Colonic mucosa (tissue), 4 donors: ENCODE results near the gene MSS51. TPM values are rescaled to one million over a fixed set of nuclear protein-coding genes. Genes with fewer than 3 reads are reported as not detected.

Experiments used
- DNase-seq: peaks from one replicate; pipeline ENCODE4 v3.0.0-alpha.2; 2020
- H3K27ac ChIP-seq: fragments of 200-600 bp; one replicate; pipeline ENCODE4 v1.8.0; 2021
- H3K27me3 ChIP-seq: fragments of 200-600 bp; one replicate; pipeline ENCODE4 v1.8.0; 2021
- H3K36me3 ChIP-seq: fragments of 200-600 bp; one replicate; pipeline ENCODE4 v1.8.0; 2021
- H3K4me1 ChIP-seq: fragments of 200-600 bp; one replicate; pipeline ENCODE4 v1.8.0; 2021; ENCODE audit warnings: mild to moderate bottlenecking
- H3K4me3 ChIP-seq: fragments of 200-600 bp; one replicate; pipeline ENCODE4 v1.8.0; 2021
- H3K9ac ChIP-seq, 2 donors: one replicate each; pipeline ENCODE4 v1.7.0; 2013; ENCODE audit warnings: control low read depth in 2 of 2, low read depth in 2 of 2, low read length in 2 of 2
- H3K9me3 ChIP-seq: fragments of 200-600 bp; one replicate; pipeline ENCODE4 v1.8.0; 2021
- intact Hi-C: fragments of 100-400 bp; cut with DNase I; formaldehyde crosslinking; loops from one replicate; pipeline ENCODE4 v1.14.1; 2022
- total RNA-seq, 2 donors: library from RNA; stranded (reverse); fragmentation: NEBNext Ultra II Directional in 1 of 2; extraction: Animal tissue kit (Norgen Biotek cat#: 25700) in 1 of 2; gene quantifications; one replicate each; pipeline ENCODE4 v1.2.1, GENCODE V29; 2021
- TF ChIP-seq, protein P1 (sequence below): fragments of 200-600 bp; IDR thresholded peaks from one replicate; pipeline ENCODE4 v1.8.0; 2022; ENCODE audit warnings: antibody characterized with exemption, mild to moderate bottlenecking
- donor health status: healthy.
- donor health status: DM: no; HTN: no; CAD: no.
- donor health status: DM: no; HTN: no; CAD: no.

MSS51 gene
- total RNA-seq, 2 donors from 2014 or later = 1.4 TPM

DNA sequence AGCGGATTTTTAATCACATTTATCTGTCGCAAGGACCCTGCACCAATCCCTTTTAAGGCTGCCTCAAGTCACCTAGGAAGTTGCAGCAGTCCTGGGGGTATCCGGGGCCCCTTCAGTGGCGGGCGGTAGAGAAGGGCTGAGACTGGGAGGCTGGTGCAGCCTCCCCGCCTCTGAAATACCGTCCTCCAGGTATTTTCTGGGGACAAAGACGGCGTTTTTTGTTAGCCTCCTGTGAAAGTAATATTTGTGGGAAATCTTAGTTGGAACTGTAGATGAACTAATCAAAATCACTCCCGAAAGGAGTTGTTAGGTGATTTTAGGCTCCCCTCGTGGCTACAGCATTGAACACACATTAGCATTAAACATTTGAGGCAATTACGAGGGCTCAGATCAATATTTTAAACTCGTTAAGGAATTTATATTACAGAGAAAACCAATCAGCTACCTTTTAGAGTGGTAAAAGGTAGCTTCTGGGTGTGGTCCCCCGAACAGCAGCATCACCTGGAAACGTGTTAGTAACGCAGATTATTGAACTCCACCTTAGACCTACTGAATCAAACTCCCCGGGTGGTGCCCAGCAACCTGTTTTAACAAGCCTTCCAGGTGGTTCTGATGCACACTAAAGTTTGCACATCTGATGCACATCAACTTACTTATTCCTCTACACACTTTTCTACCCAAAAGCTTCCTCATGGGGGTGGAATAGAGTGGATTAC, 19.0 kb downstream of the MSS51 start:
- Histone ChIP-seq H3K27me3 (no peaks in the 10 kb centered on the region), H3K9ac (peak overlapping the region; percentile 65 to 69), H3K4me1 (no peaks in the 10 kb centered on the region), H3K27ac (peak overlapping the region; percentile 95), H3K4me3 (peak overlapping the region; percentile 72), H3K9me3 (no peaks in the 10 kb centered on the region), H3K36me3 (no peaks in the 10 kb centered on the region)
- DNase-seq = peak; percentile 64
- TF ChIP-seq, protein P1, sequence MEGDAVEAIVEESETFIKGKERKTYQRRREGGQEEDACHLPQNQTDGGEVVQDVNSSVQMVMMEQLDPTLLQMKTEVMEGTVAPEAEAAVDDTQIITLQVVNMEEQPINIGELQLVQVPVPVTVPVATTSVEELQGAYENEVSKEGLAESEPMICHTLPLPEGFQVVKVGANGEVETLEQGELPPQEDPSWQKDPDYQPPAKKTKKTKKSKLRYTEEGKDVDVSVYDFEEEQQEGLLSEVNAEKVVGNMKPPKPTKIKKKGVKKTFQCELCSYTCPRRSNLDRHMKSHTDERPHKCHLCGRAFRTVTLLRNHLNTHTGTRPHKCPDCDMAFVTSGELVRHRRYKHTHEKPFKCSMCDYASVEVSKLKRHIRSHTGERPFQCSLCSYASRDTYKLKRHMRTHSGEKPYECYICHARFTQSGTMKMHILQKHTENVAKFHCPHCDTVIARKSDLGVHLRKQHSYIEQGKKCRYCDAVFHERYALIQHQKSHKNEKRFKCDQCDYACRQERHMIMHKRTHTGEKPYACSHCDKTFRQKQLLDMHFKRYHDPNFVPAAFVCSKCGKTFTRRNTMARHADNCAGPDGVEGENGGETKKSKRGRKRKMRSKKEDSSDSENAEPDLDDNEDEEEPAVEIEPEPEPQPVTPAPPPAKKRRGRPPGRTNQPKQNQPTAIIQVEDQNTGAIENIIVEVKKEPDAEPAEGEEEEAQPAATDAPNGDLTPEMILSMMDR = no peak
- intact Hi-C loops = no loop called here

DNA sequence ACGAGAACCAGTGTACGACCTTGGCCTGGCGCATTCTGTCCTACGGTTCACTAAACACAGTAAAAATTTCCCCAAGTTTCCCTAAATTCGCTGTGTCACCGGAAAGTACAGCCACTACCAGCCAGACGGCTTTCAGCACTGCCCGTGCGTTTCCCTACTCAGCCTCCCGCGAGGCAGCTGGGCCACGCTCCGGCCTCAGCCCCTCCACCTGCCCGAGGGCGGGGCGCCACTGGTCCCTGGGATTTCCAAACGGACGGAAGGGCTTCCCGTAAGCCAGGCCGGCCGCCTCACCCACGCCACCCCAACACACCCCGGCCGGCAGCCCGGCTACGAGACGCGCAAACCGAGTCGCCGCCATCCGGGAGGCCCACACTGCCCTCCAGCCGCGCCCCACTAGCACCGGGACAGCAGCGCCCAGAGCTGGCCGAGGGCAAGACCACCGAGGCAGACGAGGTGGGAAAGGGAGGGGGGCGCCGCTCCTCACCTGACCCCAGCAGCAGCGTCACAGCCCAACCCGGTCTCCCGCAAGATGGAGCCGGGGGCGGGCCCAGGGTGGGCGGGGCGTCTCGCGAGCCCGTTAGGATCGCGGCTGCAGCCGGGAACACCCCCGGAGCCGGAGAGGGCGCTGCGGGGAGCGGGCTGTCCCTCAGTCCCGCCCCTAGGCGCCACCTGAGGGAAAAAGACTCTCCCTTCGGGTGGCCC, 19.7 kb downstream of the MSS51 start, which contains the start of gene ANXA7:
Gene ANXA7, minus strand, starts transcription at position 531 of the 702 bp plus-strand sequence. CDS start 13,202 bp downstream, outside the sequence.
- Histone ChIP-seq H3K27ac (peak within 1 kb of the TSS; percentile 95), H3K9ac (peak within 1 kb of the TSS; percentile 65 to 84), H3K9me3 (no peaks in the 10 kb centered on the region), H3K27me3 (no peaks in the 10 kb centered on the region), H3K4me1 (no peaks in the 10 kb centered on the region), H3K4me3 (peak within 1 kb of the TSS; percentile 72), H3K36me3 (no peaks in the 10 kb centered on the region)
- intact Hi-C loops = no loop called here
- peak; percentile 97 for DNase-seq
- TF ChIP-seq, protein P1 = peak; percentile 33

DNA sequence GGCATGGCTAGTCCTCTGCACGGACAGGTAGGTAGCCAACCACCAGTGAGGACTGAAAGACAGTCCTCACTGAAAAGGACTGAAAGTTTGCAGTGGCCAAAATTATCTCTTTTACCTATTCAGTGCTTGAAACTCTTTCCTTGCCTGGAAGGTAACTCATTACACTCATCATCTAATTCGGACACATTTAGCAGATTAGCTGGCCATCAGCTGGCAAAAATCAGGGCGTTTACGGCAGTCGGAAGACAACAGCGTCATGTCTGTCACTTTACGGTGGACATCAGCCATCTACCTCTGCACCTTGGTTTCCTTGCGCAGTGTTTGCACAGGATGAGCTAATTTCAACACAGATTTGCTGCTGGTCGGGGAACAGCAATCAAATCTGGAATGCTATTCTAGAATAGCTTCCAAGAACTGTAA, 20.2 kb downstream of the MSS51 start:
- Histone ChIP-seq H3K4me3 (peak overlapping the region; percentile 72), H3K9me3 (no peaks in the 10 kb centered on the region), H3K9ac (peak overlapping the region; percentile 65 to 84), H3K4me1 (no peaks in the 10 kb centered on the region), H3K27ac (peak overlapping the region; percentile 95), H3K36me3 (no peaks in the 10 kb centered on the region), H3K27me3 (no peaks in the 10 kb centered on the region)
- peak; percentile 55 for DNase-seq
- TF ChIP-seq, protein P1 = no peak
- intact Hi-C loops = no loop called here

DNA sequence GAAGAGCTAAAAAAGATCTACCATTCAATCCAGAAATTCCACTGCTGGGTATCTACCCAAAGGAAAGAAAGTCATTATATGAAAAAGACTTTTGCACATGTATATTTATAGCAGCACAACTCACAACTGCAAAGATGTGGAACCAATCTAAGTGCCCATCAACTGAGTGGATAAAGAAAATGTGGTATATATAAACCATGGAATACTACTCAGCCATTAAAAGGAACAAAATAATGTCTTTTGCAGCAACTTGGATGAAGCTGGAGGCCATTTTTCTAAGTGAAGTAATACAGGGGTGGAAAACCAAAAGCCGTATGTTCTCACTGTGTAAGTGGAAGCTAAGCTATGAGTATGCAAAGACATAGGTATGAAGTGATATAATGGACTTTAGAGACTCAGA, 22.5 kb downstream of the MSS51 start:
- H3K36me3 ChIP-seq = no peaks in the 10 kb centered on the region
- H3K4me1 ChIP-seq = peaks cover 3% of the 10 kb centered on the region
- no peak for DNase-seq
- H3K9me3 ChIP-seq = no peaks in the 10 kb centered on the region
- TF ChIP-seq, protein P1 = no peak
- no peak overlapping the region for H3K4me3 ChIP-seq
- no peak overlapping the region for H3K27ac ChIP-seq
- no peaks in the 10 kb centered on the region for H3K27me3 ChIP-seq
- intact Hi-C loops = no loop called here
- H3K9ac ChIP-seq = no peak overlapping the region

DNA sequence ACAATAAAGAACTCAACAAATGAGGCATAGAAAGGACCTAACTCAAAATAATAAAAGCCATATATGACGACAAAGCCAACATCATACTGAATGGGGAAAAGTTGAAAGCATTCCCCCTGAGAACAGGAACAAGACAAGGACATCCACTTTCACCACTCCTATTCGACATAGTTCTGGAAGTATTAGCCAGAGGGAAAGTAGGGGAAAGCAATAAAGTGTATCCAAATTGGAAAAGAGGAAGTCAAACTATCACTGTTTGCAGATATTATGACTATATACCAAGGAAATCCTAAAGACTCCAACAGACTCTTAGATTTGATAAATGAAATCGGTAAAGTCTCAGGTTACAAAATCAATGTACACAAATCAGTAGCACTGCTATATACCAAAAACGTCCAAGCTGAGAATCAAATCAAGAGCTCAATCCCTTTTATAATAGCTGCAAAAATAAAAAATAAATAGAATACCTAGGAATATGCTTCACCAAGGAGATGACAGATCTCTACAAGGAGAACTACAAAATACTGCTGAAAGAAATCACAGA, 24.3 kb downstream of the MSS51 start:
- H3K4me3 ChIP-seq = no peak overlapping the region
- no peaks in the 10 kb centered on the region for H3K36me3 ChIP-seq
- H3K4me1 ChIP-seq = peaks cover 3% of the 10 kb centered on the region
- no peak for DNase-seq
- TF ChIP-seq, protein P1 = no peak
- intact Hi-C loops = no loop called here
- H3K9ac ChIP-seq = no peak overlapping the region
- no peaks in the 10 kb centered on the region for H3K9me3 ChIP-seq
- no peaks in the 10 kb centered on the region for H3K27me3 ChIP-seq
- no peak overlapping the region for H3K27ac ChIP-seq
